HG02943 (cell line): Measurements from ENCODE around the gene TTC21A.

Experiments used
- ATAC-seq: cut with Tn5 transposase; IDR thresholded peaks from one replicate; pipeline ENCODE4 v1.9.1; 2021; ENCODE audit warnings: mild to moderate bottlenecking, low read depth, moderate library complexity; ENCODE audit not compliant: unreplicated experiment

The TTC21A gene

GRCh38 chr3:39115870-39116269, 8.4 kb downstream of the TTC21A start:
- ATAC-seq = no peak

GRCh38 chr3:39118079-39118478, 10.6 kb downstream of the TTC21A start:
- ATAC-seq = no peak

- no peak for ATAC-seq
Measured at GRCh38 chr3:39118931-39119660, 11.6 kb downstream of the TTC21A start.

GRCh38 chr3:39121621-39122020, 14.1 kb downstream of the TTC21A start:
- no peak for ATAC-seq

- peak; percentile 59 for ATAC-seq
Measured at GRCh38 chr3:39122813-39123212, 15.3 kb downstream of the TTC21A start.

DNA sequence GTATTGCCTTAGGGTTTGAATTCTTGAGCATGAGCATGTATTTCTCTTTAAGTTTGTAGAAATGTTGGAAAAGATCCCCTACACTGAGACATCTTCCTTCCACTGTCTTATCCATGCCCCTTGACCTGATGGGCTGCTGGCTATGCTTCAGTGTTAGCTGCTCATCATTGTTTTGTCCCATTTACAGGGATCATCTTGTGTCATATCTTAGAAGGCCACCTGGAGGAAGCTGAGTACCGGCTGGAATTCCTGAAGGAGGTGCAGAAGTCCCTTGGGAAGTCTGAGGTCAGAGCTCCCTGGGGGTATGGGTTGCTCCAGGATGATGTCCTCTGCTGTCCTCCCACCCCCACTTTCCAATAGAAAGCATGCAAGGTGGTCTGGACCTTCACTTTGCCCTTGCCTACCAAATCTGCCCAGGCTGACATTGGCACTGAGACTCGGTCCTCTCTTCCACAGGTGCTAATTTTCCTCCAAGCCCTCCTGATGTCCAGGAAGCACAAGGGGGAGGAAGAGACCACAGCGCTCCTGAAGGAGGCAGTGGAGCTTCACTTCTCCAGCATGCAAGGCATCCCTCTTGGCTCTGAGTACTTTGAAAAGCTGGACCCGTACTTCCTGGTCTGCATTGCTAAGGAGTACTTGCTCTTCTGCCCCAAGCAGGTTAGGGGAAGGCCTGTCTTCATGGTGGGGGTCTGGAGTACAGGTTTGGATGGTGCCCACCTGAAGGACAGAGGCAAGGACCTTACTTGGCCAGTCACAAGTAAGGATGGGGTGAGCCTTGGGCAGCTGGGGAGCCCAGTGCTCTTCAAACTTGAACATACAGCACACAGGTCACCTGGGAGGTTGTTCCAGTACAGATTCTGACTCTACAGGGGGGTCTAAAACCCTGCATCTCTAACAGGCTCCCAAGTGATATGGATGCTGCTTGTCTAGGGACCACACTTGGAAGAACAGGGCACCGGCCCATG, 17.7 kb downstream of the TTC21A start:
- no peak for ATAC-seq

GRCh38 chr3:39125841-39126500, 18.5 kb downstream of the TTC21A start:
- no peak for ATAC-seq

DNA sequence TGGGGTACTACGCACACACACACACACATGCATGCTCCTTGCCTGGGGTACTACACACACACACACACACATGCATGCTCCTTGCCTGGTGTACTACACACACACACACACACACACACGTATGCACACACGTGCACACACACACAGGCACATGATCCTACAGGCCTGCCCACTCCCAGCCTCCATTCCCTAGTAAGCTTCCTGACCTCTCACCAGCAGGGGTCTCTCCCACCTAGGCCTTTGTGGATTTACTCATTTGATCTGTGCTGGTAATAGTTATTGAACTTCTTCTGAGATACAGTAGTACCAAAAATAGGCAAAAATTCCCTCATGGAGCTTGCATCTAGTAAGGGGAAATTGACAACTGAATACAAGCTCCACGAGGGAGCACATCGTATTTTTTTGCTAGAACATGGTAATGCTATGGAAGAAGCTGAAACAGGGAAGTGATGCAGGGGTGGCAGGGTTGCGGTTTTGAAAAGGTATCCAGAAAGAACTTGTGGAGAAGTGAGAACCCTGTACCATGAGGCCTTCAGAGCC, 19.1 kb downstream of the TTC21A start:
- no peak for ATAC-seq

DNA sequence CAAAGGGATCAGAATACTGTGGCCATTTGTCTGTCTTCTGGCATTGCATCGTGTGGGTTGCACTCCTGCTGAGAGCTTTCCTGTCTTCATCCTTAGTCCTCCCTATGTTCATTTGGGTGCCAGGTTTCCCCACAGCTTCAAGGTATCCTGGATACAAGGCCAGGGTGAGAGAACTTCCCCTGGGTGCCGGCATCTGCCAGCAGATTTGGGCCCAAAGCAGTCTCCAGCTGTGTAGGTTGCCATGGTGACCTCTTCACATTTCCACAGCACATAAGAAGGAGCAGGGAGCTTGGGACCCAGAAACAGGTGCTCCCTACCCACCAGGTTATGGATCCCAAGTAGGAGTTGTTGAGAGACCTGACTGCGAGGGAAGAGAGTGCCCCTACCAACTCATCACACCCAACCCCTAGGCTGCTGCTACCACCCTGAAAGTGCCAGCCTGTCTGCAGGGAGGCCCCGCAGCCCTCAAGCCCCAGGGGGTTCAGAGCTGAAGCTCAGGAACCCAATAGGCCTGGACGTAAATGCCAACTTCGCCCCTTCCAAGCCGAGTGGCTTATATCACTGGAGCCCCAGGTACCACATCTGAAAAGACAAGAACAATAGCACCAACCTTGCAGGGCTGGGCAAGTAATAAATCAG, 19.9 kb downstream of the TTC21A start:
- no peak for ATAC-seq

- ATAC-seq = no peak
Measured at GRCh38 chr3:39127908-39128304, 20.4 kb downstream of the TTC21A start.

GRCh38 chr3:39128951-39129350, 21.5 kb downstream of the TTC21A start:
- ATAC-seq = no peak

- no peak for ATAC-seq
Measured at GRCh38 chr3:39130026-39130425, 22.5 kb downstream of the TTC21A start.

DNA sequence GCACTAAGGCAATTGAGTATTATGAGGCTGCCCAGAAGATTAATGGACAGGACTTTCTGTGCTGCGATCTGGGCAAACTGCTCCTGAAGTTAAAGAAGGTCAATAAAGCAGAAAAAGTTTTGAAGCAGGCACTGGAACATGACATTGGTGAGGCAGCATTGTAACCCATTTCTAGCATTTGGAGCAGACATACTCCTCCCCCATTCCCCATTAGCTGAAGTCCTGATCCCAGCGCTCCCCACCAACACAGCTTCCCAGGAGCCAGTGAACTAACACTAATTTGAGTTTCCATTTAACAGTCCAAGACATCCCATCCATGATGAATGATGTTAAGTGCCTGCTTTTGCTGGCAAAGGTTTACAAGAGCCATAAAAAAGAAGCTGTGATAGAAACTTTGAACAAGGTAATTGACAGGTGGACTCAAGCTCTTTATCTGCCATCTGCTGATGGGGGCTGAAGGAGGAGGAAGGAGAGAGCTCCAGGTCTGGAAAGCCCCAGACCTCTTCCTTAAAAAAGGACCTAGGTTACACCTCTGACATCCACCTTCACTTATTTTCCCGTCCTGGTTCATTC, 23.3 kb downstream of the TTC21A start:
- ATAC-seq = no peak

- no peak for ATAC-seq
Measured at GRCh38 chr3:39132096-39133092, 24.9 kb downstream of the TTC21A start.

DNA sequence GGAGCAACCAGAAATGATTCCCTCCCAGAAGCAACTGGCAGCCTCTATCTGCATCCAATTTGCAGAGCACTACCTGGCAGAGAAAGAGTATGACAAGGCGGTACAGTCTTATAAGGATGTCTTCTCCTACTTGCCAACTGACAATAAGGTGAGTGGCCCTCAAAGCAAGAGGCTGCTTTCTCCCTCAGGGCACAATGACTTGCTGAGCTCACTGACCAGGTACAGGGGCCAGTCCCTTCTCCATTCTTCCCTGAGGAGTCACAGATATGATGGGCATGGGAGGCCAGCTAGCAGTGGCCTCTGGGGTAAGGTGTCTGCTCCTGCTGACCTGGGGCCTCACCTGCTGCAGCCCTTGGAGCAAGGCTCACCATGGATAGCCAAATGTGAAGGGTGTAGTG, 25.6 kb downstream of the TTC21A start:
- ATAC-seq = no peak

GRCh38 chr3:39133822-39134221, 26.3 kb downstream of the TTC21A start:
- no peak for ATAC-seq

GRCh38 chr3:39134305-39134704, 26.8 kb downstream of the TTC21A start:
- ATAC-seq = no peak

GRCh38 chr3:39135170-39135805, 27.8 kb downstream of the TTC21A start:
- ATAC-seq = no peak
